GM12878 (cell line): ENCODE measurements around the gene IBA57. TPM values are rescaled to one million over a fixed set of nuclear protein-coding genes. Genes with fewer than 3 reads are reported as not detected.

Experiments
- ATAC-seq: fragments of 200-7000 bp; cut with Tn5 transposase; 3 replicates; pipeline ENCODE4 v1.9.1; 2020; ENCODE audit warnings: mild to moderate bottlenecking, moderate library complexity
- BruUV-seq: library from RNA; stranded (reverse); fragments of 400-500 nt; replicated peaks from 2 replicates; lab custom pipeline; 2021; lab: Mats Ljungman, UMichigan
- CTCF ChIA-PET: fragments of 300-600 bp; sonication (Branson Sonifier 250); formaldehyde crosslinking; extraction: SDS; loops from one replicate; lab custom pipeline; 2021; ENCODE audit warnings: inconsistent platforms; lab: Yijun Ruan, JAX
- POLR2A ChIA-PET: fragments of 350-600 bp; formaldehyde crosslinking; extraction: SDS; loops from one replicate; lab custom pipeline; 2021; ENCODE audit warnings: inconsistent platforms; lab: Charles Lee
- RAD21 ChIA-PET: fragments of 300-600 bp; sonication (Branson Sonifier 250); formaldehyde crosslinking; loops from one replicate; lab custom pipeline; 2023; ENCODE audit warnings: antibody characterized with exemption; ENCODE audit not compliant: unreplicated experiment; lab: Charles Lee
- SMC1A ChIA-PET: fragments of 300-600 bp; sonication (Branson Sonifier 250); formaldehyde crosslinking; loops from one replicate; lab custom pipeline; 2023; ENCODE audit not compliant: unreplicated experiment, uncharacterized antibody; lab: Charles Lee
- DNase-seq: peaks from one replicate; pipeline ENCODE4 v3.0.0-alpha.2; 2011; ENCODE audit warnings: low read depth, low spot score
- FAIRE-seq: peaks from 3 replicates; lab custom pipeline; 2011; peaks lifted over from hg19 to GRCh38; lab: Jason Lieb, UNC
- H2AFZ ChIP-seq: 2 replicates; pipeline ENCODE4 v1.6.0; 2011; ENCODE audit warnings: low read depth, low read length, control low read depth; ENCODE audit not compliant: control insufficient read depth
- H3K27ac ChIP-seq: 2 replicates; pipeline ENCODE4 v1.5.1; 2011; ENCODE audit warnings: control low read depth; ENCODE audit not compliant: control insufficient read depth, insufficient read depth
- H3K27me3 ChIP-seq, 2 experiments: replicated peaks in 1 of 2; 2 replicates each; pipeline versions ENCODE4 v1.6.0 to v1.6.1; 2011; ENCODE audit warnings: low read length in 1 of 2; ENCODE audit not compliant: control insufficient read depth in 2 of 2, insufficient read depth in 2 of 2
- H3K36me3 ChIP-seq, 2 experiments: 2 replicates each; pipeline ENCODE4 v1.5.1; 2011; ENCODE audit warnings: low read length in 1 of 2; ENCODE audit not compliant: control insufficient read depth in 2 of 2, insufficient read depth in 2 of 2
- H3K4me1 ChIP-seq: 2 replicates; pipeline ENCODE4 v1.6.1; 2011; ENCODE audit warnings: mild to moderate bottlenecking, low read length, moderate library complexity, mixed read lengths; ENCODE audit not compliant: control insufficient read depth, insufficient read depth
- H3K4me2 ChIP-seq: 2 replicates; pipeline ENCODE4 v1.6.0; 2011; ENCODE audit warnings: control low read depth; ENCODE audit not compliant: control insufficient read depth, insufficient read depth
- H3K4me3 ChIP-seq: fragments of 200-600 bp; sonication (generic); 2 replicates; pipeline ENCODE4 v1.5.1; 2016
- H3K79me2 ChIP-seq: 2 replicates; pipeline ENCODE4 v1.6.0; 2011; ENCODE audit warnings: low read length; ENCODE audit not compliant: control insufficient read depth, insufficient read depth
- H3K9ac ChIP-seq: 2 replicates; pipeline ENCODE4 v1.8.0; 2011; ENCODE audit warnings: low read length, control low read depth, mixed read lengths; ENCODE audit not compliant: control insufficient read depth, insufficient read depth
- H3K9me3 ChIP-seq: replicated peaks from 3 replicates; pipeline ENCODE4 v1.5.1; 2011; ENCODE audit warnings: mild to moderate bottlenecking, low read length; ENCODE audit not compliant: control insufficient read depth, insufficient read depth
- H4K20me1 ChIP-seq: 2 replicates; pipeline ENCODE4 v1.6.0; 2011; ENCODE audit not compliant: control insufficient read depth, insufficient read depth
- CHD4 ChIP-seq: fragments of 200-600 bp; sonication (generic); IDR thresholded peaks from 2 replicates; pipeline ENCODE4 v1.6.1; 2016; ENCODE audit warnings: mild to moderate bottlenecking
- HSF1 ChIP-seq: fragments of 150-350 bp; IDR thresholded peaks from 2 replicates; pipeline ENCODE4 v1.6.1; 2014; ENCODE audit warnings: mild to moderate bottlenecking, low read depth, low read length
- NR2F1 ChIP-seq: fragments of 450-650 bp; conservative IDR thresholded peaks from 2 replicates; pipeline ENCODE4 v1.6.1; 2017; ENCODE audit warnings: mild to moderate bottlenecking
- POLR2A ChIP-seq: IDR thresholded peaks from 2 replicates; pipeline ENCODE4 v1.6.1; 2011; ENCODE audit warnings: low read depth, mild to moderate bottlenecking, low read length
- PRDM15 ChIP-seq: fragments of 450-650 bp; formaldehyde crosslinking; IDR thresholded peaks from 2 replicates; pipeline ENCODE4 v1.4.0; 2020; ENCODE audit warnings: mild to moderate bottlenecking, moderate library complexity
- WGBS: methylation state at CpG from one replicate; pipeline ENCODE4 v1.1.6; 2016; ENCODE audit warnings: low lambda C conversion rate; ENCODE audit not compliant: insufficient replicate concordance, insufficient coverage; ENCODE audit errors: missing lambda C conversion rate; 5-methylcytosine and 5-hydroxymethylcytosine counted together
- in situ Hi-C: fragments of 300-500 bp; cut with MboI; formaldehyde crosslinking; loops from 9 replicates; pipeline ENCODE4 v1.14.3; 2018; ENCODE audit warnings: mixed read lengths
- intact Hi-C: fragments of 100-400 bp; cut with micrococcal nuclease; formaldehyde crosslinking; loops from one replicate; pipeline ENCODE4 v1.14.2; 2022; ENCODE audit not compliant: unreplicated experiment
- polyA plus RNA-seq, 11 experiments: library from polyadenylated mRNA; depleted of rRNA in 4 of 11; unstranded in 6 of 11; stranded (reverse) in 5 of 11; fragments of >200 nt; fragmentation: Nextera tagmentation in 4 of 11; fragmentation: Illumina TruSeq in 1 of 11; extraction: Ambion mirVana in 4 of 11; extraction: Trizol in 1 of 11; gene quantifications; 1 replicate in 1 of 11; 2 replicates in 10 of 11; pipeline versions ENCODE4 v1.2.1 to v1.2.3, GENCODE V29; 2011 to 2016; ENCODE audit warnings: inconsistent platforms in 2 of 11, missing spikeins in 2 of 11, low read depth in 1 of 11
- total RNA-seq, 4 experiments: library from RNA; depleted of rRNA in 3 of 4; stranded (reverse); fragments of >200 nt in 3 of 4; fragmentation: Illumina TruSeq in 1 of 4; extraction: Trizol in 1 of 4; gene quantifications; 2 replicates each; pipeline versions ENCODE4 v1.2.1 to v1.2.3, GENCODE V29; 2013 to 2021
- TF ChIP-seq, protein P1 (sequence below): fragments of 450-650 bp; IDR thresholded peaks from 2 replicates; pipeline ENCODE4 v1.6.1; 2016; ENCODE audit warnings: mild to moderate bottlenecking, moderate library complexity, borderline replicate concordance

The IBA57 gene
- total and polyA plus RNA-seq, 10 of the 15 experiments (the other 5 are each of a cell fraction or from before 2014, with no cell fraction given), result 0.51 to 8.6 (median 3.7) TPM

DNA sequence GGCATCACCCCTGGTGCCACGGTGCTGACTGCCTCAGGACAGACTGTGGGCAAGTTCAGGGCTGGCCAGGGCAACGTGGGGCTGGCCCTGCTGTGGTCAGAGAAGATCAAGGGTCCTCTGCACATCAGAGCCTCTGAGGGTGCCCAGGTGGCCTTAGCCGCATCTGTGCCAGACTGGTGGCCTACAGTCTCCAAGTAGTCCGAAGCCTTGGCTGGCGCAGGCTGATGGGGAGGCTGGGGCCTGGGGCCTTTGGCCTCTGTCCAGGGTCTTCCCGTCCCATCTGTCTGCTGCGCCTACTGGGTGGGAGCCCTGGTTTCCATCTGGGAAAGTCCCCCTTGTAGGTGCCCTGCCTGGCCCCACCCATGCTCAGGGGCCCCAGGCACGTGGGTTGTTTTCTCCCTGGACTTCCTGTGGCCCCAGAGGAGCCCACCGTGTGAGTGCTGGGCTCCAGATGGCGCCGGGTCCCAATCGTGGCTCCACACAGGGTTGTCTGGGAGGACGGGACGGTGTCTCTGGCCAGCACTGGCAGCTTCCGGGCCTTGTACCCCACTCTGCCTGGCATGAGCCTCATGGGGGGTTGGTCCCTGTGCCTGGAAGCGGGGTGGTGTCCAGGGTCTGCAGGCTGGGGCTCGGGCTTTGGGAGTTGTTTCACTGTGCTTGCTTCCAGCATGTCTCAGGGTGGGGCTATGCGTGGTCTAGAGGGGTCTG is 9.9 kb downstream of the IBA57 start:
- H3K27me3 ChIP-seq, result no peaks in the 10 kb centered on the region
- FAIRE-seq, result no peak
- POLR2A ChIA-PET, result interaction anchor here (0.6 kb wide), 1 partner anchor 388 kb away, joined by 4 read pairs; no protein-coding TSS in a partner anchor
- CTCF ChIA-PET, result interaction anchor here (2.0 kb wide), 1 partner anchor 9 kb away, joined by 5 read pairs; no protein-coding TSS in a partner anchor
- ATAC-seq, result no peak
- H3K36me3 ChIP-seq, result peaks cover 0 to 5% of the 10 kb centered on the region in 2 experiments; a peak in 2 of 4 replicates
- intact Hi-C loops (no loop called here), in situ Hi-C loops (no loop called here)
- H3K9ac ChIP-seq, result no peak overlapping the region
- RAD21 ChIA-PET, result no interaction called here
- no peak for TF ChIP-seq NR2F1
- TF ChIP-seq POLR2A, result 0 out of 2 replicates have a peak, but pooled peaks have one; percentile 23
- no peaks in the 10 kb centered on the region for H3K79me2 ChIP-seq
- H4K20me1 ChIP-seq, result no peaks in the 10 kb centered on the region
- H3K9me3 ChIP-seq, result no peaks in the 10 kb centered on the region
- H3K4me2 ChIP-seq, result no peak overlapping the region
- SMC1A ChIA-PET, result interaction anchor here (0.8 kb wide), 1 partner anchor 176 kb away, joined by 3 read pairs; no protein-coding TSS in a partner anchor
- no peak overlapping the region for H3K27ac ChIP-seq
- BruUV-seq, result no TSS peak
- DNase-seq, result no peak
- H3K4me1 ChIP-seq, result peaks cover 6% of the 10 kb centered on the region
- no peak overlapping the region for H2AFZ ChIP-seq
- no peak overlapping the region for H3K4me3 ChIP-seq
- WGBS, result 75% methylated on average over 18 of the region's 18 CpGs

DNA sequence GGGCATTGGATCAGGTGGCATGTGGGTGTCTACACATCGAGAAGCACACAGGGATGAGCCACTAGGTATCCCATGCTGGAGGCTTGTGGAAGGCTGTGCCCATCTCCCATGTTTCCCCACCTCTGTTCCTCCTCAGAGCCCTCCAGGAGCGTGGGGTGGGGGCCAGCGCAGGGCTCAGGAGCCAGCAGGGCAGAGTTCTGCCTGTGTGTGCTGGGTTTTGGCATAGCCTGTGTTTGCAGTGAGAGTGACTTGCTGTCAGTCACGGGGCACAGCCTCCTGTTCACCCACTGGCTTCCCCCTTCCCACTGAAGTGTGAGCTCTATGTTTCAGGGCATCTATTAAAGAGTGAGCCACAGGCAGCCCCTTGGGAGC is 10.4 kb downstream of the IBA57 start:
- FAIRE-seq, result no peak
- TF ChIP-seq HSF1 (no peak), CHD4 (no peak), PRDM15 (CRISPR knock-in tag) (no peak)
- TF ChIP-seq, protein P1, sequence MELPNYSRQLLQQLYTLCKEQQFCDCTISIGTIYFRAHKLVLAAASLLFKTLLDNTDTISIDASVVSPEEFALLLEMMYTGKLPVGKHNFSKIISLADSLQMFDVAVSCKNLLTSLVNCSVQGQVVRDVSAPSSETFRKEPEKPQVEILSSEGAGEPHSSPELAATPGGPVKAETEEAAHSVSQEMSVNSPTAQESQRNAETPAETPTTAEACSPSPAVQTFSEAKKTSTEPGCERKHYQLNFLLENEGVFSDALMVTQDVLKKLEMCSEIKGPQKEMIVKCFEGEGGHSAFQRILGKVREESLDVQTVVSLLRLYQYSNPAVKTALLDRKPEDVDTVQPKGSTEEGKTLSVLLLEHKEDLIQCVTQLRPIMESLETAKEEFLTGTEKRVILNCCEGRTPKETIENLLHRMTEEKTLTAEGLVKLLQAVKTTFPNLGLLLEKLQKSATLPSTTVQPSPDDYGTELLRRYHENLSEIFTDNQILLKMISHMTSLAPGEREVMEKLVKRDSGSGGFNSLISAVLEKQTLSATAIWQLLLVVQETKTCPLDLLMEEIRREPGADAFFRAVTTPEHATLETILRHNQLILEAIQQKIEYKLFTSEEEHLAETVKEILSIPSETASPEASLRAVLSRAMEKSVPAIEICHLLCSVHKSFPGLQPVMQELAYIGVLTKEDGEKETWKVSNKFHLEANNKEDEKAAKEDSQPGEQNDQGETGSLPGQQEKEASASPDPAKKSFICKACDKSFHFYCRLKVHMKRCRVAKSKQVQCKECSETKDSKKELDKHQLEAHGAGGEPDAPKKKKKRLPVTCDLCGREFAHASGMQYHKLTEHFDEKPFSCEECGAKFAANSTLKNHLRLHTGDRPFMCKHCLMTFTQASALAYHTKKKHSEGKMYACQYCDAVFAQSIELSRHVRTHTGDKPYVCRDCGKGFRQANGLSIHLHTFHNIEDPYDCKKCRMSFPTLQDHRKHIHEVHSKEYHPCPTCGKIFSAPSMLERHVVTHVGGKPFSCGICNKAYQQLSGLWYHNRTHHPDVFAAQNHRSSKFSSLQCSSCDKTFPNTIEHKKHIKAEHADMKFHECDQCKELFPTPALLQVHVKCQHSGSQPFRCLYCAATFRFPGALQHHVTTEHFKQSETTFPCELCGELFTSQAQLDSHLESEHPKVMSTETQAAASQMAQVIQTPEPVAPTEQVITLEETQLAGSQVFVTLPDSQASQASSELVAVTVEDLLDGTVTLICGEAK, result no peak

More for the DNA sequence above, 10.4 kb downstream of the IBA57 start:
- no peak overlapping the region for H3K4me2 ChIP-seq
- no peak for DNase-seq
- H3K9ac ChIP-seq, result no peak overlapping the region
- H3K4me1 ChIP-seq, result peaks cover 6% of the 10 kb centered on the region
- 57% methylated on average over 4 of the region's 4 CpGs for WGBS
- ChIA-PET POLR2A (no interaction called here), CTCF (interaction anchor here (2.0 kb wide), 1 partner anchor 10 kb away, joined by 5 read pairs; no protein-coding TSS in a partner anchor), SMC1A (interaction anchor here (0.8 kb wide), 1 partner anchor 177 kb away, joined by 3 read pairs; no protein-coding TSS in a partner anchor), RAD21 (no interaction called here)
- intact Hi-C loops (no loop called here), in situ Hi-C loops (no loop called here)
- no peak overlapping the region for H3K4me3 ChIP-seq
- H3K27ac ChIP-seq, result no peak overlapping the region
- no peaks in the 10 kb centered on the region for H3K79me2 ChIP-seq
- no peaks in the 10 kb centered on the region for H3K9me3 ChIP-seq
- no peak for ATAC-seq
- no TSS peak for BruUV-seq
- no peaks in the 10 kb centered on the region for H4K20me1 ChIP-seq
- peaks cover 0 to 5% of the 10 kb centered on the region in 2 experiments; a peak in 2 of 4 replicates for H3K36me3 ChIP-seq
- H3K27me3 ChIP-seq, result no peaks in the 10 kb centered on the region
- no peak overlapping the region for H2AFZ ChIP-seq
